ENCODE measurements around the gene ACTL6B. TPM values are rescaled to one million over a fixed set of nuclear protein-coding genes. Genes with fewer than 3 reads are reported as not detected.

ACTL6B gene
- total RNA-seq: not detected in 2 replicates

GRCh38 chr7:100655908-100656674 is at the start of gene ACTL6B:
ACTL6B (minus strand) TSS chr7:100656448; CDS start chr7:100656354, 94 bp downstream.

GRCh38 chr7:100694098-100694745 is 38.0 kb upstream of the ACTL6B start, which contains the start of gene GIGYF1:
GIGYF1 (minus strand) TSS chr7:100694250; CDS start chr7:100688238, 6,012 bp downstream.

GRCh38 chr7:100673302-100673941 is 17.2 kb upstream of the ACTL6B start, which contains the start of gene GNB2:
GNB2 (plus strand) TSS chr7:100673740; CDS start chr7:100676266, 2,526 bp downstream.

GRCh38 chr7:100641463-100641859 is 14.8 kb downstream of the ACTL6B start, which contains the start of gene TFR2:
TFR2 (minus strand) TSS chr7:100641552; CDS start chr7:100641509, 43 bp downstream.

GRCh38 chr7:100611983-100612729 is 44.1 kb downstream of the ACTL6B start, which contains the start of gene MOSPD3:
MOSPD3 (plus strand) TSS chr7:100612540; CDS start chr7:100612792, 252 bp downstream.

Other genes with a start within 250 kb of the ACTL6B start
- gene ZCWPW1, start 227.7 kb downstream of the ACTL6B start, total RNA-seq: 0.25 and 0.81 TPM in 2 replicates
- 26.4 and 30.4 TPM in 2 replicates for gene MEPCE, start 226.6 kb downstream of the ACTL6B start, total RNA-seq
- 40.4 and 54.1 TPM in 2 replicates for gene PPP1R35, start 220.0 kb downstream of the ACTL6B start, total RNA-seq
- 0.89 TPM in 1 of 2 replicates, not detected in the other for gene SPACDR, start 192.2 kb downstream of the ACTL6B start, total RNA-seq
- gene TSC22D4, start 177.2 kb downstream of the ACTL6B start, total RNA-seq: 48.2 and 60.7 TPM in 2 replicates
- 0.16 and 4.2 TPM in 2 replicates for gene NYAP1, start 172.5 kb downstream of the ACTL6B start, total RNA-seq
- 11.8 and 20.7 TPM in 2 replicates for gene AGFG2, start 117.2 kb downstream of the ACTL6B start, total RNA-seq
- 0.51 and 2.8 TPM in 2 replicates for gene SAP25, start 82.5 kb downstream of the ACTL6B start, total RNA-seq
- gene LRCH4, start 70.3 kb downstream of the ACTL6B start, total RNA-seq: 30.1 and 33.6 TPM in 2 replicates
- gene FBXO24, start 70.1 kb downstream of the ACTL6B start, total RNA-seq: 0.33 and 0.89 TPM in 2 replicates
- gene PCOLCE, start 54.1 kb downstream of the ACTL6B start, total RNA-seq: 15.8 and 58.8 TPM in 2 replicates
- gene MOSPD3, start 43.9 kb downstream of the ACTL6B start, total RNA-seq: 21.5 and 42.8 TPM in 2 replicates
- gene TFR2, start 14.9 kb downstream of the ACTL6B start, total RNA-seq: 0.33 and 0.63 TPM in 2 replicates
- 378 and 380 TPM in 2 replicates for gene GNB2, start 17.3 kb upstream of the ACTL6B start, total RNA-seq
- 9.0 and 15.1 TPM in 2 replicates for gene GIGYF1, start 37.8 kb upstream of the ACTL6B start, total RNA-seq
- 44.2 and 109 TPM in 2 replicates for gene POP7, start 49.7 kb upstream of the ACTL6B start, total RNA-seq
- not detected in 2 replicates for gene EPO, start 64.0 kb upstream of the ACTL6B start, total RNA-seq
- not detected in 2 replicates for gene ZAN, start 77.1 kb upstream of the ACTL6B start, total RNA-seq
- 52.1 and 61.9 TPM in 2 replicates for gene EPHB4, start 171.1 kb upstream of the ACTL6B start, total RNA-seq
- gene SLC12A9, start 196.3 kb upstream of the ACTL6B start, total RNA-seq: 24.4 and 26.5 TPM in 2 replicates
- gene TRIP6, start 210.9 kb upstream of the ACTL6B start, total RNA-seq: 74.3 and 84.3 TPM in 2 replicates
- 63.5 and 101 TPM in 2 replicates for gene SRRT, start 218.7 kb upstream of the ACTL6B start, total RNA-seq
- 5.4 and 11.4 TPM in 2 replicates for gene UFSP1, start 233.3 kb upstream of the ACTL6B start, total RNA-seq
- gene ACHE, start 239.4 kb upstream of the ACTL6B start, total RNA-seq: under 0.01 and 0.51 TPM in 2 replicates

Data from mesangial cell (primary cell).